ENCODE results near the gene RERE. TPM values are rescaled to one million over a fixed set of nuclear protein-coding genes. Genes with fewer than 3 reads are reported as not detected.

RERE gene
- total RNA-seq, 1 donor, result 55.0 TPM

DNA sequence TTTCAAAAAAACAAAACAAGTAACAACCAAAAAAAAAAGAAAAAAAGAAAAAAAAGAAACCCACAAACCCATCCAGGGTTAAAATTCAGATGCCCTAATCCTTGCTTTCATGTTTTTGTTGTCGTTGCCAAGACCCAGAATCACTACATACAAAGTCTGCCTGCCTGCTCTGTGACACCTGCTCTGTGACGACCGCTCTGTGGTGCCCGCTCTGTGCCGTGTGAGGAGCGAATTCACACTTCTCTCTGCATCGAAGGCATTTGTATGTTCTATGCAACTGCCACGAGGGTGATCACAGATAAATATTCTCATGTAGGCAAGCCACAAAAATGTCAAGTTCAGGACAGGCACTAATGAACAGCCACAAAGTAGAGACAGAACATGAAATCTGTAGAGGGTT, 321.0 kb downstream of the RERE start:
- H3K27ac ChIP-seq (ENCODE audit: low read depth, low read length), result no peak overlapping the region
- TF ChIP-seq, protein P1, sequence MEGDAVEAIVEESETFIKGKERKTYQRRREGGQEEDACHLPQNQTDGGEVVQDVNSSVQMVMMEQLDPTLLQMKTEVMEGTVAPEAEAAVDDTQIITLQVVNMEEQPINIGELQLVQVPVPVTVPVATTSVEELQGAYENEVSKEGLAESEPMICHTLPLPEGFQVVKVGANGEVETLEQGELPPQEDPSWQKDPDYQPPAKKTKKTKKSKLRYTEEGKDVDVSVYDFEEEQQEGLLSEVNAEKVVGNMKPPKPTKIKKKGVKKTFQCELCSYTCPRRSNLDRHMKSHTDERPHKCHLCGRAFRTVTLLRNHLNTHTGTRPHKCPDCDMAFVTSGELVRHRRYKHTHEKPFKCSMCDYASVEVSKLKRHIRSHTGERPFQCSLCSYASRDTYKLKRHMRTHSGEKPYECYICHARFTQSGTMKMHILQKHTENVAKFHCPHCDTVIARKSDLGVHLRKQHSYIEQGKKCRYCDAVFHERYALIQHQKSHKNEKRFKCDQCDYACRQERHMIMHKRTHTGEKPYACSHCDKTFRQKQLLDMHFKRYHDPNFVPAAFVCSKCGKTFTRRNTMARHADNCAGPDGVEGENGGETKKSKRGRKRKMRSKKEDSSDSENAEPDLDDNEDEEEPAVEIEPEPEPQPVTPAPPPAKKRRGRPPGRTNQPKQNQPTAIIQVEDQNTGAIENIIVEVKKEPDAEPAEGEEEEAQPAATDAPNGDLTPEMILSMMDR (IDR thresholded peaks at IDR 0.05; ENCODE audit: extremely low read depth, low read depth, low read length), result no peak
- H3K79me2 ChIP-seq (ENCODE audit: insufficient read depth, low read length), result peaks cover 2% of the 10 kb centered on the region
- DNase-seq (ENCODE audit: insufficient read length, low spot score, missing footprints), result no peak
- no peak overlapping the region for H3K4me2 ChIP-seq (ENCODE audit: insufficient read depth, low read length)
- peaks cover 4% of the 10 kb centered on the region for H3K4me1 ChIP-seq (ENCODE audit: insufficient read depth, low read length)
- no peak overlapping the region for H2AFZ ChIP-seq (ENCODE audit: low read length)
- H3K36me3 ChIP-seq (ENCODE audit: insufficient read depth, low read length), result peaks cover 25% of the 10 kb centered on the region
- no peak overlapping the region for H3K4me3 ChIP-seq (ENCODE audit: insufficient read depth, low read length)
- no peaks in the 10 kb centered on the region for H4K20me1 ChIP-seq (ENCODE audit: insufficient read depth, low read length)
- H3K27me3 ChIP-seq (ENCODE audit: insufficient read depth, low read length), result no peaks in the 10 kb centered on the region
- H3K9me3 ChIP-seq (ENCODE audit: low read depth, low read length), result no peaks in the 10 kb centered on the region

DNA sequence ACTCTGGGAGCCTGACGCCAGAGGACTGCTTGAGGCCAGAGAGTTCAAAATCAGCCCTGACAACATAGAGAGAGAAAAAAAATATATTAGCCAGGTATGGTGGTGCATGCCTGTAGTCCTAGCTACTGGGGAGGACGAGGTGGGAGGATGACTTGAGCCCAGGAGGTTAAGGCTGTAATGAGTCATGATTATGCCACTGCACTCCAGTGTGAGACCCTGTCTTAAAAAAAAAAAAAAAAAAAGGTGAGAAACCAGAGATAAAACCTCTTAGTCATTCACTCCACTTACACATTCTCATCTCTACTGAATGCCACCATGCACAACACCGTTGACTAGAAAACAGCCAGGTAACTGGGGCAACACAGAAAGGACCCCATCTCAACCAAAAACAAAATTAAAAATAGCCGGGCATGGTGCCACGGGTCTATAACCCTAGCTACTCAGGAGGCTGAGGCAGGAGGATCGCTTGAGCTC, 321.5 kb downstream of the RERE start:
- Histone ChIP-seq H3K4me1 (ENCODE audit: insufficient read depth, low read length) (peaks cover 4% of the 10 kb centered on the region), H2AFZ (ENCODE audit: low read length) (no peak overlapping the region), H3K27ac (ENCODE audit: low read depth, low read length) (no peak overlapping the region), H3K9me3 (ENCODE audit: low read depth, low read length) (no peaks in the 10 kb centered on the region), H3K27me3 (ENCODE audit: insufficient read depth, low read length) (no peaks in the 10 kb centered on the region), H3K4me3 (ENCODE audit: insufficient read depth, low read length) (no peak overlapping the region), H3K79me2 (ENCODE audit: insufficient read depth, low read length) (peaks cover 2% of the 10 kb centered on the region), H4K20me1 (ENCODE audit: insufficient read depth, low read length) (no peaks in the 10 kb centered on the region), H3K4me2 (ENCODE audit: insufficient read depth, low read length) (no peak overlapping the region), H3K36me3 (ENCODE audit: insufficient read depth, low read length) (peaks cover 25% of the 10 kb centered on the region)
- DNase-seq (ENCODE audit: insufficient read length, low spot score, missing footprints), result no peak
- TF ChIP-seq, protein P1 (IDR thresholded peaks at IDR 0.05; ENCODE audit: extremely low read depth, low read depth, low read length), result no peak

DNA sequence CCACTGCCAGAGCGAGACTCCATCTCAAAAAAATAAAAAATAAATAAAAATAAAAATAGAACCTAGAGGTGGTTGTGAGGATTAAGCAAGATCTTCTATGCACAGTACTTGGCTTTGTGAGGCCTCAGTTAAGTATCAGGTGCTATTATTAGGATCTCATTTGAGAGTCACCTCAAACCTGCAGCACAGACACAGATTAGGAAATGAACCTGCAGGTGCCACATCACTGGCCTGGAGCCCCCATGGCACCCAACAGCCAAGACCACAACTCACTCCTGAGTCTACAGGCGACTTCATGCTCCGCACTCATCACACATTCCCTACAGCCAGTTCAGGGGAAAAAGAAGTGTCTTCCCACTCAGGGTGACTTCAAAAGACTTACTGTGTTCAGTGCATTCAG, 322.8 kb downstream of the RERE start:
- peaks cover 2% of the 10 kb centered on the region for H3K79me2 ChIP-seq (ENCODE audit: insufficient read depth, low read length)
- TF ChIP-seq, protein P1 (IDR thresholded peaks at IDR 0.05; ENCODE audit: extremely low read depth, low read depth, low read length), result no peak
- H4K20me1 ChIP-seq (ENCODE audit: insufficient read depth, low read length), result no peaks in the 10 kb centered on the region

DNA sequence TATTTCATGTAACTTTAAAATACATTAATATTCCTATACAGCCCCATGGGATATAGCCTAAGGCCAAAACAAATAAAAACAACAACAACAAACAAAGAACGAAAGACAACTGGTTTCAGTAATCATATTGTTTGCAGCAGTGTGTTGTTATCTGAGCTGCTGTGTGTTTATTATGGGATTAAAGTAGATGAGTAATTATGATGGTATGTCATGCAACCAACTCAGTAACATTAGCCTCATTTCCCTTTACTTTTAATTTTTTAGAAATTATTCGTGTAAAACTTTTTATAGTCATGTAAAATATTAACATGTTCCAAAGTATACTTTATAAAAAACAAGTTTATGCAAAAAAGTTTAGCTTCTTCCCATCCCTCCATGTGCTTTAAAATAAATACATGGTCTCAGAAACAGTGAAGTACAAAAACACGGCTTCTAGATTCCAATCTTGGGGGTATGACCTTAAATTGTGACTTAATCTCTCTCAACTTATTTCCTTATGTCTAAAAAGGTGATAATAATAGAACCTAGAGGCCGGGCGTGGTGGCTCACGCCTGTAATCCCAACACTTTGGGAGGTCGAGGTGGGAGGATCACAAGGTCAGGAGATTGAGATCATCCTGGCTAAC, 323.4 kb downstream of the RERE start:
- no peak overlapping the region for H3K4me2 ChIP-seq (ENCODE audit: insufficient read depth, low read length)
- H2AFZ ChIP-seq (ENCODE audit: low read length), result no peak overlapping the region
- H3K4me3 ChIP-seq (ENCODE audit: insufficient read depth, low read length), result no peak overlapping the region
- H3K9me3 ChIP-seq (ENCODE audit: low read depth, low read length), result no peaks in the 10 kb centered on the region
- H3K27ac ChIP-seq (ENCODE audit: low read depth, low read length), result no peak overlapping the region
- H4K20me1 ChIP-seq (ENCODE audit: insufficient read depth, low read length), result no peaks in the 10 kb centered on the region
- no peak for DNase-seq (ENCODE audit: insufficient read length, low spot score, missing footprints)
- TF ChIP-seq, protein P1 (IDR thresholded peaks at IDR 0.05; ENCODE audit: extremely low read depth, low read depth, low read length), result no peak
- peaks cover 4% of the 10 kb centered on the region for H3K4me1 ChIP-seq (ENCODE audit: insufficient read depth, low read length)
- peaks cover under 1% of the 10 kb centered on the region for H3K79me2 ChIP-seq (ENCODE audit: insufficient read depth, low read length)
- H3K36me3 ChIP-seq (ENCODE audit: insufficient read depth, low read length), result peaks cover 25% of the 10 kb centered on the region
- H3K27me3 ChIP-seq (ENCODE audit: insufficient read depth, low read length), result no peaks in the 10 kb centered on the region

More for the DNA sequence above, 322.8 kb downstream of the RERE start:
- H3K9me3 ChIP-seq (ENCODE audit: low read depth, low read length), result no peaks in the 10 kb centered on the region
- H3K27ac ChIP-seq (ENCODE audit: low read depth, low read length), result no peak overlapping the region
- DNase-seq (ENCODE audit: insufficient read length, low spot score, missing footprints), result no peak
- peaks cover 4% of the 10 kb centered on the region for H3K4me1 ChIP-seq (ENCODE audit: insufficient read depth, low read length)
- no peak overlapping the region for H3K4me2 ChIP-seq (ENCODE audit: insufficient read depth, low read length)
- no peak overlapping the region for H2AFZ ChIP-seq (ENCODE audit: low read length)
- H3K36me3 ChIP-seq (ENCODE audit: insufficient read depth, low read length), result peaks cover 25% of the 10 kb centered on the region
- no peaks in the 10 kb centered on the region for H3K27me3 ChIP-seq (ENCODE audit: insufficient read depth, low read length)
- H3K4me3 ChIP-seq (ENCODE audit: insufficient read depth, low read length), result no peak overlapping the region

All from osteoblast (primary cell).